Mucosa of stomach (tissue), 1 donor: Measurements from ENCODE around the gene TMUB1.

Experiments
- H3K27me3 ChIP-seq: one replicate; pipeline ENCODE4 v1.7.0; 2013; ENCODE audit warnings: mild to moderate bottlenecking, low read length; ENCODE audit not compliant: control insufficient read depth, insufficient read depth
- H3K36me3 ChIP-seq: one replicate; pipeline ENCODE4 v1.7.0; 2013; ENCODE audit warnings: low read length; ENCODE audit not compliant: control insufficient read depth, insufficient read depth
- H3K4me1 ChIP-seq: one replicate; pipeline ENCODE4 v1.7.0; 2013; ENCODE audit warnings: mild to moderate bottlenecking, low read length; ENCODE audit not compliant: control insufficient read depth, insufficient read depth
- H3K4me3 ChIP-seq: one replicate; pipeline ENCODE4 v1.7.0; 2013; ENCODE audit warnings: low read length
- H3K9ac ChIP-seq: one replicate; pipeline ENCODE4 v1.7.0; 2013; ENCODE audit warnings: mild to moderate bottlenecking, low read length, moderate library complexity
- H3K9me3 ChIP-seq: one replicate; pipeline ENCODE4 v1.7.0; 2013; ENCODE audit warnings: mild to moderate bottlenecking, low read length, moderate library complexity; ENCODE audit not compliant: control insufficient read depth
- donor health status: Pancreatic carcinoma.

Gene TMUB1

GRCh38 chr7:151125846-151126481, 42.7 kb upstream of the TMUB1 start:
- Histone ChIP-seq H3K4me3 (no peak overlapping the region), H3K27me3 (no peaks in the 10 kb centered on the region), H3K36me3 (peaks cover 7% of the 10 kb centered on the region), H3K4me1 (peaks cover 14% of the 10 kb centered on the region), H3K9me3 (no peaks in the 10 kb centered on the region), H3K9ac (no peak overlapping the region)

- no peak overlapping the region for H3K4me3 ChIP-seq
- peaks cover 7% of the 10 kb centered on the region for H3K36me3 ChIP-seq
- H3K27me3 ChIP-seq = no peaks in the 10 kb centered on the region
Observed at GRCh38 chr7:151125470-151125845, 42.2 kb upstream of the TMUB1 start.

GRCh38 chr7:151124899-151125399, 41.7 kb upstream of the TMUB1 start:
- H3K4me1 ChIP-seq = peaks cover 14% of the 10 kb centered on the region
- no peak overlapping the region for H3K4me3 ChIP-seq
- no peaks in the 10 kb centered on the region for H3K9me3 ChIP-seq
- no peaks in the 10 kb centered on the region for H3K27me3 ChIP-seq
- H3K9ac ChIP-seq = no peak overlapping the region
- H3K36me3 ChIP-seq = peaks cover 7% of the 10 kb centered on the region

More at GRCh38 chr7:151125470-151125845, 42.2 kb upstream of the TMUB1 start:
- Histone ChIP-seq H3K9me3 (no peaks in the 10 kb centered on the region), H3K4me1 (peaks cover 14% of the 10 kb centered on the region), H3K9ac (no peak overlapping the region)

GRCh38 chr7:151124481-151124880, 41.2 kb upstream of the TMUB1 start:
- no peaks in the 10 kb centered on the region for H3K27me3 ChIP-seq
- H3K9ac ChIP-seq = no peak overlapping the region
- H3K4me1 ChIP-seq = peaks cover 14% of the 10 kb centered on the region
- H3K9me3 ChIP-seq = no peaks in the 10 kb centered on the region
- peaks cover 7% of the 10 kb centered on the region for H3K36me3 ChIP-seq
- H3K4me3 ChIP-seq = no peak overlapping the region

GRCh38 chr7:151123822-151124464, 40.6 kb upstream of the TMUB1 start:
- H3K4me3 ChIP-seq = no peak overlapping the region
- peaks cover 14% of the 10 kb centered on the region for H3K4me1 ChIP-seq
- H3K36me3 ChIP-seq = peaks cover 6% of the 10 kb centered on the region
- H3K9ac ChIP-seq = no peak overlapping the region
- no peaks in the 10 kb centered on the region for H3K27me3 ChIP-seq
- no peaks in the 10 kb centered on the region for H3K9me3 ChIP-seq

- H3K36me3 ChIP-seq = no peaks in the 10 kb centered on the region
- no peak overlapping the region for H3K9ac ChIP-seq
- no peaks in the 10 kb centered on the region for H3K9me3 ChIP-seq
- H3K4me3 ChIP-seq = no peak overlapping the region
- H3K4me1 ChIP-seq = peaks cover 14% of the 10 kb centered on the region
- H3K27me3 ChIP-seq = no peaks in the 10 kb centered on the region
Observed at GRCh38 chr7:151123158-151123821, 40.0 kb upstream of the TMUB1 start.

- no peak overlapping the region for H3K4me3 ChIP-seq
- no peaks in the 10 kb centered on the region for H3K36me3 ChIP-seq
Observed at GRCh38 chr7:151122796-151123157, 39.5 kb upstream of the TMUB1 start.

GRCh38 chr7:151122276-151122675, 39.0 kb upstream of the TMUB1 start:
- Histone ChIP-seq H3K36me3 (no peaks in the 10 kb centered on the region), H3K27me3 (no peaks in the 10 kb centered on the region), H3K9me3 (no peaks in the 10 kb centered on the region), H3K4me1 (peaks cover 14% of the 10 kb centered on the region), H3K9ac (no peak overlapping the region), H3K4me3 (no peak overlapping the region)

More at GRCh38 chr7:151122796-151123157, 39.5 kb upstream of the TMUB1 start:
- no peaks in the 10 kb centered on the region for H3K27me3 ChIP-seq
- no peaks in the 10 kb centered on the region for H3K9me3 ChIP-seq
- peaks cover 14% of the 10 kb centered on the region for H3K4me1 ChIP-seq
- no peak overlapping the region for H3K9ac ChIP-seq

GRCh38 chr7:151121380-151122170, 38.3 kb upstream of the TMUB1 start:
- H3K4me3 ChIP-seq = no peak overlapping the region
- H3K36me3 ChIP-seq = no peaks in the 10 kb centered on the region
- H3K9ac ChIP-seq = no peak overlapping the region
- peaks cover 15% of the 10 kb centered on the region for H3K4me1 ChIP-seq
- H3K27me3 ChIP-seq = no peaks in the 10 kb centered on the region
- no peaks in the 10 kb centered on the region for H3K9me3 ChIP-seq

GRCh38 chr7:151120896-151121295, 37.6 kb upstream of the TMUB1 start:
- H3K9me3 ChIP-seq = no peaks in the 10 kb centered on the region
- H3K27me3 ChIP-seq = no peaks in the 10 kb centered on the region
- no peak overlapping the region for H3K4me3 ChIP-seq
- H3K9ac ChIP-seq = no peak overlapping the region
- no peaks in the 10 kb centered on the region for H3K36me3 ChIP-seq
- H3K4me1 ChIP-seq = peaks cover 16% of the 10 kb centered on the region

GRCh38 chr7:151119902-151120301, 36.6 kb upstream of the TMUB1 start:
- H3K9ac ChIP-seq = no peak overlapping the region
- no peaks in the 10 kb centered on the region for H3K9me3 ChIP-seq
- no peaks in the 10 kb centered on the region for H3K36me3 ChIP-seq
- no peak overlapping the region for H3K4me3 ChIP-seq
- H3K4me1 ChIP-seq = peaks cover 14% of the 10 kb centered on the region
- H3K27me3 ChIP-seq = no peaks in the 10 kb centered on the region

- H3K4me3 ChIP-seq = no peak overlapping the region
- no peak overlapping the region for H3K9ac ChIP-seq
- no peaks in the 10 kb centered on the region for H3K27me3 ChIP-seq
- H3K36me3 ChIP-seq = no peaks in the 10 kb centered on the region
- peaks cover 19% of the 10 kb centered on the region for H3K4me1 ChIP-seq
- H3K9me3 ChIP-seq = no peaks in the 10 kb centered on the region
Observed at GRCh38 chr7:151119055-151119415, 35.7 kb upstream of the TMUB1 start.
